COR-L47 (cell line): ENCODE measurements around the gene MT1M.

ENCODE experiments used
- DNase-seq: peaks from one replicate; lab custom pipeline; 2025; lab: John Stamatoyannopoulos, UW

The MT1M gene

GRCh38 chr16:56628486-56629350, 3.7 kb upstream of the MT1M start:
- DNase-seq, result no peak

DNA sequence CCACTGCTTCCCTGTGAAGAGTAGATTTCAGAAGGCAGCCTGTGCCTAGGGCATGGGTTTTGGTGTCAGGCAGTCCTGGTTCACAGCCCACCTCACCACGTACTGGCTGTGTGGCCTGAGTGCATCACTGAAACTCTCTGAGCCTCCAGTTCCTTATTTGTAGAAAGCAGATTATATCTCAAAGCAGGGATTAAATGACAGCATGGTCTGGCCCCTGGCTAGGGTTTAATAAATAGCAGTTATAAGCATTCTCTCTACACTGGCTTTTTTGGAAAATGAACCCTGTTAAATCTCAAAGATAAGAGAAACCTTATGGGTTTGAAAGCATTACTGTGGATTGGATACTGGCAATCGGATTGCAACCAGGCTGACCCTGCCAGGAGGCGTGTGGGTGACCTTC, 2.9 kb upstream of the MT1M start:
- DNase-seq, result no peak

DNA sequence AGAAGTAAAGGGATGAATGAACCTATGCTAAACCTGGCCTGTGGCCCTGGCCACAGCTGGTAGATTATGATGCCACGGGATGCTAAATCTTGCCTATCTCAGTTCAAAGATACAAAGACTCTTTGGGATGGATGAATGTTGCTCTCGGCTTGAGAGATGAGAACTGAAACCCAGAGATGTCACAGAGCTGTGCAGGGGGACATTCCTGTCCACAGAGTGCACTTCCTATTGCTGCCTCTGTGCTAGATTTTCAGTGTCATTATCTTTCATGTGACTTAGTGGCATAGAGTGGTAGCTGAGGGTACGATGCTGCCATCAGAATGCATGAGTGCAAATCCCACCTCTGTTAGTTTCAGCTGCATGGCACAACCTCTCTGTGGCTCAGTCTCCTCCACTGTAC, 2.3 kb upstream of the MT1M start:
- DNase-seq, result no peak

DNA sequence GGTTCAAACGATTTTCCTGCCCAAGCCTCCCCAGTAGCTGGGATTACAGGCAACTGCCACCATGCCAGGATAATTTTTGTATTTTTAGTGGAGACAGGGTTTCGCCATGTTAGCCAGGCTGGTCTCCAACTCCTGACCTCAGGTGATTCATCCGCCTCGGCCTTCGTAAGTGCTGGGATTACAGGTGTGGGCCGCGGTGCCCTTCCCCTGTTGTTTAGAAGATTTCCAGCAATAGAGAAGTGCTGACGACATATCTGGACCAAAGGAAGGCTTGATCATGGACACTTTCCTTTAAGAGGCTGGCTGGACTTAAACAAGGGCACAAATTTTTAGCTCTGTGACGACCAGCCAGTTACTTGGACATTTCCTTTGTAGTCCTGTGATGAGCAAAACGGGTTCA, 1.3 kb upstream of the MT1M start:
- no peak for DNase-seq

DNA sequence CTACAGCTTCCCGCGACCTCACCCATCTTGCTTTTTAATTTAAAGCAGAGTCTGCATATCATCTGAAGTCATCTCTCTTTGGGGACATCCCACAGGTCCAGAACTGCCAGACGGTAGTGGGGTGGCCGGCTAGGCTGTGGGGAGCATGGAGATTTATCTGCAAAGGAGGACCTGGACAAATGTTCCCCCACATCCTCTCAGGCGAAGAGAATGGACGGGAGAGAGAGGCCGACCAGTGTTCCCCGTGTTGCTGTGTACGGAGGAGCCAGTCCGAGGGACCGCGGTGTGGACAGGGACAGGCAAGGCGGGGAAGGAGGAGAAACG, 665 bp upstream of the MT1M start:
- DNase-seq, result no peak

DNA sequence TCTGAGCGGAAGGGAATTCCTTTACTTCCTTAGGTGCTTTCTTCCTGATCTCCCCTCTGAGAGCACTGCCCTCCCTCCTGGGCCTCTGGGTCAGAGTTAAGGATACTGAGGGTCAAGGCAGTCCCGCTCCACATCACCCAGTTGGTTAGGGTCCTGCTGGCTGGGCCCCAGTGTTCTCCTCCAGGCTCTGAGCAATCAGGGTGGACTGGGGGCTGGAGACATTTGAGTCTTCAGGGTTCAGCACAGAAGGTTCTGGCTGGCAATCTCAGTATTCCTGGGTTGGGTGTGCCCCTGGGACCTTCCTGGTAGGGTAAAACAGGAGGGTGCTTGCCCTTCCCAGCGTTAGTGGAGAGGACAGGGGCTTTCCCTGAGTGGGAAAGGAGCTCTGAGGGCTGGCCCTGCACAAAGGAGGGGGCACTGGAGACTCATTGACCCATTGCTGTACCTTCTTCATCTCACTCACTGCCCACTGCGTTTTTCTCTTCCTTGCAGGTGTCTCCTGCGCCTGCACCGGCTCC, 448 bp downstream of the MT1M start:
- no peak for DNase-seq

DNA sequence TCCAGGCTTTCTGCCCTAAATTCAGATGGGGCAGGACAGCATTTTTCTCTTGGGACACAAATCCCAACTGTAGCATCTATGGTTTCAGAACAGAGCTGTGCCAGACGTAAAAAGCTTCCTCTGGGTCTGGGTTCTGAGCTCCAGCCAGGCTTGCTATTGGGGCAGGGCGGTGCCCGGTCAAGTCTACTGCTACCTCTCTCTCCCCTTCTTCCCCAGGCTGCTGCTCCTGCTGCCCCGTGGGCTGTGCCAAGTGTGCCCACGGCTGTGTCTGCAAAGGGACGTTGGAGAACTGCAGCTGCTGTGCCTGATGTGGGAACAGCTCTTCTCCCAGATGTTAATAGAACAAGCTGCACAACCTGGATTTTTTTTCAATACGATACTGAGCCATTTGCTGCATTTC, 1.1 kb downstream of the MT1M start:
- no peak for DNase-seq

DNA sequence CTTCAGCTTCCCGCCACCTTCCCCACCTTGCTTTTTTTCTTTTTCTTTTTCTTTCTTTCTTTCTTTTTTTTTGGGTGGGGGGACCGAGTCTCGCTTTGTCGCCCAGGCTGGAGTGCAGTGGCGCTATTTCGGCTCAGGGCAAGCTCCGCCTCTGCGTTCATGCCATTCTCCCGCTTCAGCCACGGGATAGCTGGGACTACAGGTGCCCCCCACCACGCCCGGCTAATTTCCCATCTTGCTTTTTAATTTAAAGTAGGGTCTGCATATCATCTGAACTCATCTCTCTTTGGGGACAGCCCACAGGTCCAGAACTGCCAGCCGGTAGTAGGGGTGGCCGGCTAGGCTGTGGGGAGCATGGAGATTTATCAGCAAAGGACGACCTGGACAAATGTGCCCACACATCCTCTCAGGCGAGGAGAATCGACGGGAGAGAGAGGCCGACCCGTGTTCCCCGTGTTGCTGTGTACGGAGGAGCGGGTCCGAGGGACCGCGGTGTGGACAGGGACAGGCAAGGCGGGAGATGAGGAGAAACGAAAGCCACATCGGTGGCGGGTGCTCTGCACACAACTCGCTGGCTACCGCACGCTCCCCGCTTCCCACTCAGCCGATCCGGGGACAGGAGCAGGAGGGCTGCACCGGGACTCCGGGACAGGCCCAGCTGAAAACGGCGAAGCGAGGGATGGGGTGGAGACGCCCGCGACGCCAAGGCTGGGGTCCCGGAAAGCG, 2.4 kb downstream of the MT1M start:
- DNase-seq, result no peak

- DNase-seq, result no peak
Observed at GRCh38 chr16:56635441-56635967, 3.0 kb downstream of the MT1M start.

- DNase-seq, result no peak
Observed at GRCh38 chr16:56636616-56637413, 4.4 kb downstream of the MT1M start.

DNA sequence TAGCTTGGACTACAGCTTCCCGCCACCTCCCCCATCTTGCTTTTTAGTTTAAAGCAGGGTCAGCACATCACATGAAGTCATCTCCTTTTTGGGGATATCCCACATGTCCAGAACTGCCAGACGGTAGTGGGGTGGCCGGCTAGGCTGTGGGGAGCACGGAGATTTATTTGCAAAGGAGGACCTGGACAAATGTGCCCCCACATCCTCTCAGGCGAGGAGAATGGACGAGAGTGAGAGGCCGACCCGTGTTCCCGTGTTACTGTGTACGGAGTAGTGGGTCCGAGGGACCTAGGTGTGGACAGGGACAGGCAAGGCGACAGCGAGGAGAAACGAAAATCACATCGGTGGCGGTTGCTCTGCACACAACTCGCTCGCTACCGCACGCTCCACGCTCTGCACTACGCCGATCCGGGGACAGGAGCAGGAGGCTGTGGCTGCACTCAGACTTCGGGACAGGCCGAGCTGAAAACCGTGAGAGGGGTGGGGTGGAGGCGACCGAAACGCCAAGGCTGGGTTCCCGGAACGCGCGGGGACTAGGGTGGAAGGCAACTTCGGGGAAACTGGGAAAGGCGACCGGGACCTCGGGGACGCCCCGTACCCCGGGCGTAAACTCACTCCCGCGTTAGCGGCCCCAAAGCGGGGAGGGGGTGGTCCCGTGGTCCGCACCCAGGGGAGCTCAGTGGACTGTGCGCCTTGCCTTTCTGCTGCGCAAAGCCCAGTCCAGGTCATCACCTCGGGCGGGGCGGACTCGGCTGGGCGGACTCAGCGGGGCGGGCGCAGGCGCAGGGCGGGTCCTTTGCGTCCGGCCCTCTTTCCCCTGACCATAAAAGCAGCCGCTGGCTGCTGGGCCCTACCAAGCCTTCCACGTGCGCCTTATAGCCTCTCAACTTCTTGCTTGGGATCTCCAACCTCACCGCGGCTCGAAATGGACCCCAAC, 5.6 kb downstream of the MT1M start, which contains the start of gene MT1A:
TSS of gene MT1A (plus strand) at position 853 of the 937 bp plus-strand sequence. CDS start at position 926, 73 bp downstream.
- DNase-seq, result no peak

DNA sequence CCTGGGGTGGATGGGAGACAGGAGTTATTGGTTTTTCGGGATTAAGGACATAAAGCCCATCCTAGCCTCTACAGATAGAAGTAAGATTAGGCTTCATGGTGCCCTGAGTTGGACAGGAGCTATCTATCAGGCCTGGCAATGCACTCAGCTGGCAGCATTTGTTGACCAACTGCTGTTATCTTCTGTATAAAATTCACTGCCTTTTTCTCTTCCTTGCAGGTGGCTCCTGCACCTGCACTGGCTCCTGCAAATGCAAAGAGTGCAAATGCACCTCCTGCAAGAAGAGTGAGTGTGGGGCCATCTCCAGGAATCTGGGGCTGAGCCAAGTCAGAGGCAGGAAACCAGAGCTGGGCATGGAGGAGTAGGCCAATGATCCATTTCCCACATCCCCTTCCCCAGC, 6.6 kb downstream of the MT1M start:
- DNase-seq, result no peak

GRCh38 chr16:56640076-56640475, 7.6 kb downstream of the MT1M start:
- no peak for DNase-seq

GRCh38 chr16:56641166-56641565, 8.7 kb downstream of the MT1M start:
- DNase-seq, result no peak

DNA sequence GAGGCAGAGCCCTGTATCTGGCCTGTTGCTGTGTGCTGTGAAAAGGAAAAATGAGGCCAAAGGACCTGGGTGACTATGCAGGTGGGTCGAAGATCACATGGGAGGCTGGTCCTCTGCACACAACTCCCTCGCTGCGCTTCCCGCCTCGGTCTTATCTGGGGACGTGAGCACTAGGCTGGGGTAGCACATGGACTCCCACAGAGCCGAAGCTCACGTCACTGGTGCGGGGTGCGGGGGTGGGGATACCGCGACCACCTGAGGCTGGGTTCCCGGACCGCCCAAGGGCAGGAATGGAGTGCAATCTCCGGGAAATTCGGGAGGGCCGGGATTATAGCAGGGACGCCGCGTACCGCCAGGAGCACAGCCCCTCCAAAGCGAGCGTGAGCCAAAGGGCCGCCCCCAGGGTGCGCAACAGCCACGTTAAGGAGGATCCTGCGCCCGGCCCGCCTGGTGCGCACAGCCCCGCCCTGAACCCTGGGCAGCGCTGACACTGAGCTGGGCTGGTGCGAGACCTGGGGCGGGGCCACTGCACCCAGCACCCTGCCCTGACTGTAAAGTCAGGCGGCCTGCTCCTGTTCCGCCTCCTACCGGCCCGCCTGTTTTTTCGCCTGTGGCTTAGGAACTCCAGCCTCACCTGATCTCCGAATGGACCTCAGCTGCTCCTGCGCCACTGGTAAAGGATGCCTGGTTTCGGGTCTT, 10.8 kb downstream of the MT1M start:
- DNase-seq, result no peak

- no peak for DNase-seq
Observed at GRCh38 chr16:56643833-56644232, 11.4 kb downstream of the MT1M start.

GRCh38 chr16:56645311-56645710, 12.9 kb downstream of the MT1M start:
- DNase-seq, result no peak

DNA sequence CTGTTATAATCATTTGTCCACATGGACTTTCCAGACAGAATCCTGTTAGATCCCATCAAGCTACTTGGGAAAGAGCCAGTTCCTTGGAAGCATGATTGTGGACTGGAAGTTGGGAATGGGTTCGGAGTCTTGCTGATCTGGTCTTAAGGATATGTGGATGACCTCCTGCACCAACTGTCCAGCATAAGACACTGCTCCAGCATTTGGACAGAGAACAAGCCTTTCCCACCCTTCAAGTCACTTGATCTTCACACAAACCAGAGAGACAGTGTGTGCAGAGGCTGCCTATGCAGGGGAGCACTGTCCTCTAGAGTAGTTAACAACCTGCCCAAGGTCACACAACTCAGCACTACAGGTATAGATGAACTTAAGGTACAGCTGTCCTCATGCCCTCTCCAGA, 13.4 kb downstream of the MT1M start:
- no peak for DNase-seq

- DNase-seq, result no peak
Observed at GRCh38 chr16:56647641-56648431, 15.4 kb downstream of the MT1M start.

GRCh38 chr16:56649271-56649670, 16.8 kb downstream of the MT1M start:
- DNase-seq, result no peak
